DMS53 (cell line): Measurements from ENCODE around the gene HOGA1.

ENCODE experiments used
- DNase-seq: peaks from one replicate; lab custom pipeline; 2025; lab: John Stamatoyannopoulos, UW

Gene HOGA1

GRCh38 chr10:97580421-97581367 is 3.5 kb upstream of the HOGA1 start:
- no peak for DNase-seq

- no peak for DNase-seq
Measured at GRCh38 chr10:97582169-97582568, 2.0 kb upstream of the HOGA1 start.

- no peak for DNase-seq
Measured at GRCh38 chr10:97583476-97583875, 713 bp upstream of the HOGA1 start.

- DNase-seq: peak; percentile 86
Measured at GRCh38 chr10:97584798-97585438, 729 bp downstream of the HOGA1 start.

- no peak for DNase-seq
Measured at GRCh38 chr10:97585439-97585811, 1.2 kb downstream of the HOGA1 start.

- no peak for DNase-seq
Measured at GRCh38 chr10:97587183-97587582, 3.0 kb downstream of the HOGA1 start.

- DNase-seq: no peak
Measured at GRCh38 chr10:97589479-97589878, 5.3 kb downstream of the HOGA1 start, which contains the start of gene C10orf62. Gene C10orf62, plus strand, starts transcription at chr10:97589721. Its CDS starts 177 bp downstream, at chr10:97589898.

GRCh38 chr10:97590082-97590747 is 6.0 kb downstream of the HOGA1 start:
- no peak for DNase-seq

GRCh38 chr10:97590748-97591495 is 6.7 kb downstream of the HOGA1 start:
- peak; percentile 29 for DNase-seq

- no peak for DNase-seq
Measured at GRCh38 chr10:97593421-97593820, 9.2 kb downstream of the HOGA1 start.

- DNase-seq: peak; percentile 40
Measured at GRCh38 chr10:97596101-97597082, 12.2 kb downstream of the HOGA1 start.

GRCh38 chr10:97597778-97598177 is 13.6 kb downstream of the HOGA1 start:
- DNase-seq: peak; percentile 27

- DNase-seq: no peak
Measured at GRCh38 chr10:97598407-97599271, 14.4 kb downstream of the HOGA1 start.

GRCh38 chr10:97599272-97599619 is 15.1 kb downstream of the HOGA1 start:
- no peak for DNase-seq

- DNase-seq: no peak
Measured at GRCh38 chr10:97600616-97601015, 16.4 kb downstream of the HOGA1 start.

- no peak for DNase-seq
Measured at GRCh38 chr10:97601268-97602215, 17.4 kb downstream of the HOGA1 start.

- DNase-seq: no peak
Measured at GRCh38 chr10:97607095-97607636, 23.0 kb downstream of the HOGA1 start.

GRCh38 chr10:97608991-97609561 is 24.9 kb downstream of the HOGA1 start:
- DNase-seq: no peak
